ENCODE results near the gene SHROOM2. TPM values are rescaled to one million over a fixed set of nuclear protein-coding genes. Genes with fewer than 3 reads are reported as not detected.

The SHROOM2 gene
- total RNA-seq, 1 experiment from 2014 or later: 14.2 TPM

DNA sequence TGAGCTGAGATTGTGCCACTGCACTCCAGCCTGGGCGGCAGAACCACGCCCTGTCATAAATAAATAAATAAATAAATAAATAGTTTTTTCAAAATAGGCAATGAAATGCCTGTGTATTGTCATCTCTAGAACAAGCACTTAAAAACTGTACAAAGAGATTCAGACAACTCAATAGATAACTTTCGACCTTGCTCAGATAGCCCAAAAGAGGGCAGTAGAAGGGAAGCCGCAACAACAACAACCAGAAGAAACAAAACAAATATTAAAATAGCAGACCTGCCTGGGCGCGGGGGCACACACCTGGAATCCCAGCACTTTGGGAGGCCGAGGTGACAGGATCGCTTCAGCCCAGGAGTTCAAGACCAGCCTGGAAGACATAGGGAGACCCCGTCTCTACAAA, 171.5 kb downstream of the SHROOM2 start:
- no peak overlapping the region for H3K4me3 ChIP-seq (ENCODE audit: low read depth, low read length)
- Mint-ChIP-seq H3K27ac (ENCODE audit: unreplicated experiment) (no peak overlapping the region), H3K4me1 (ENCODE audit: low read depth, unreplicated experiment) (no peaks in the 10 kb centered on the region), H3K27me3 (ENCODE audit: insufficient read depth, unreplicated experiment) (no peaks in the 10 kb centered on the region), H3K4me3 (ENCODE audit: unreplicated experiment) (no peak overlapping the region), H3K36me3 (ENCODE audit: insufficient read depth, unreplicated experiment) (peaks cover 6% of the 10 kb centered on the region), H3K9me3 (ENCODE audit: unreplicated experiment) (no peaks in the 10 kb centered on the region)
- POLR2A ChIA-PET: no interaction called here
- H3K9me3 ChIP-seq: no peaks in the 10 kb centered on the region
- H3K4me1 ChIP-seq: no peaks in the 10 kb centered on the region
- H3K36me3 ChIP-seq (ENCODE audit: control insufficient read depth, insufficient read depth, low read length): no peaks in the 10 kb centered on the region
- CTCF ChIA-PET: no interaction called here
- intact Hi-C loops (cut with micrococcal nuclease; ENCODE audit: unreplicated experiment): no loop called here
- H3K27me3 ChIP-seq (replicated peaks; ENCODE audit: control insufficient read depth, insufficient read depth, low read length): no peaks in the 10 kb centered on the region
- TF ChIP-seq, protein P1, sequence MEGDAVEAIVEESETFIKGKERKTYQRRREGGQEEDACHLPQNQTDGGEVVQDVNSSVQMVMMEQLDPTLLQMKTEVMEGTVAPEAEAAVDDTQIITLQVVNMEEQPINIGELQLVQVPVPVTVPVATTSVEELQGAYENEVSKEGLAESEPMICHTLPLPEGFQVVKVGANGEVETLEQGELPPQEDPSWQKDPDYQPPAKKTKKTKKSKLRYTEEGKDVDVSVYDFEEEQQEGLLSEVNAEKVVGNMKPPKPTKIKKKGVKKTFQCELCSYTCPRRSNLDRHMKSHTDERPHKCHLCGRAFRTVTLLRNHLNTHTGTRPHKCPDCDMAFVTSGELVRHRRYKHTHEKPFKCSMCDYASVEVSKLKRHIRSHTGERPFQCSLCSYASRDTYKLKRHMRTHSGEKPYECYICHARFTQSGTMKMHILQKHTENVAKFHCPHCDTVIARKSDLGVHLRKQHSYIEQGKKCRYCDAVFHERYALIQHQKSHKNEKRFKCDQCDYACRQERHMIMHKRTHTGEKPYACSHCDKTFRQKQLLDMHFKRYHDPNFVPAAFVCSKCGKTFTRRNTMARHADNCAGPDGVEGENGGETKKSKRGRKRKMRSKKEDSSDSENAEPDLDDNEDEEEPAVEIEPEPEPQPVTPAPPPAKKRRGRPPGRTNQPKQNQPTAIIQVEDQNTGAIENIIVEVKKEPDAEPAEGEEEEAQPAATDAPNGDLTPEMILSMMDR (IDR thresholded peaks at IDR 0.05; ENCODE audit: insufficient read depth in 1 of 2, low read depth in 1 of 2, low read length in 1 of 2, severe bottlenecking in 1 of 2, unreplicated experiment in 1 of 2): no peak
- BruUV-seq (replicated peaks): no TSS peak
- no peak for DNase-seq

DNA sequence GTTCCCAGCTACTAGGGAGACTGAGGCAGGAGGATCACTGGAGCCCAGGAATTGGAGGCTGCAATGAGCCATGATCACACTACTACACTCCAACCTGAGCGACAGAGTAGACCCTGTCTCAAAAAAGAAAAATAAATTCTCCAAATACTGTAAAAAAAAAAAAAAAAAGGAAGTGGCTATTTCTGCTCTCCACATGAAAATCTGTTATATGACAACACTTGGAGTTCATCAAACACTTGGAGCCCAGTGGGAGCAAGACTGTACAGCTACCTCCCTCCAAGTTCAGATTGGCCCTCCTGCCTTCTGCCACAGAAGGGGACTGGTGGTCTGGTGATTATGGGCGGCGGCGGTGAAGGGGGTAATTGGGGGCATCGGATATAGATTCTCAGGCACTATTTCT, 172.0 kb downstream of the SHROOM2 start:
- H3K4me1 Mint-ChIP-seq (ENCODE audit: low read depth, unreplicated experiment): no peaks in the 10 kb centered on the region
- no TSS peak for BruUV-seq (replicated peaks)
- no peaks in the 10 kb centered on the region for H3K36me3 ChIP-seq (ENCODE audit: control insufficient read depth, insufficient read depth, low read length)
- no peak for DNase-seq
- no peaks in the 10 kb centered on the region for H3K27me3 Mint-ChIP-seq (ENCODE audit: insufficient read depth, unreplicated experiment)
- H3K36me3 Mint-ChIP-seq (ENCODE audit: insufficient read depth, unreplicated experiment): peaks cover 6% of the 10 kb centered on the region
- no peak overlapping the region for H3K4me3 Mint-ChIP-seq (ENCODE audit: unreplicated experiment)
- H3K4me3 ChIP-seq (ENCODE audit: low read depth, low read length): no peak overlapping the region
- ChIA-PET CTCF (no interaction called here), POLR2A (no interaction called here)
- no peak overlapping the region for H3K27ac Mint-ChIP-seq (ENCODE audit: unreplicated experiment)
- TF ChIP-seq, protein P1 (IDR thresholded peaks at IDR 0.05; ENCODE audit: insufficient read depth in 1 of 2, low read depth in 1 of 2, low read length in 1 of 2, severe bottlenecking in 1 of 2, unreplicated experiment in 1 of 2): no peak
- H3K27me3 ChIP-seq (replicated peaks; ENCODE audit: control insufficient read depth, insufficient read depth, low read length): no peaks in the 10 kb centered on the region
- no peaks in the 10 kb centered on the region for H3K9me3 ChIP-seq
- H3K4me1 ChIP-seq: no peaks in the 10 kb centered on the region
- H3K9me3 Mint-ChIP-seq (ENCODE audit: unreplicated experiment): no peaks in the 10 kb centered on the region
- intact Hi-C loops (cut with micrococcal nuclease; ENCODE audit: unreplicated experiment): no loop called here

DNA sequence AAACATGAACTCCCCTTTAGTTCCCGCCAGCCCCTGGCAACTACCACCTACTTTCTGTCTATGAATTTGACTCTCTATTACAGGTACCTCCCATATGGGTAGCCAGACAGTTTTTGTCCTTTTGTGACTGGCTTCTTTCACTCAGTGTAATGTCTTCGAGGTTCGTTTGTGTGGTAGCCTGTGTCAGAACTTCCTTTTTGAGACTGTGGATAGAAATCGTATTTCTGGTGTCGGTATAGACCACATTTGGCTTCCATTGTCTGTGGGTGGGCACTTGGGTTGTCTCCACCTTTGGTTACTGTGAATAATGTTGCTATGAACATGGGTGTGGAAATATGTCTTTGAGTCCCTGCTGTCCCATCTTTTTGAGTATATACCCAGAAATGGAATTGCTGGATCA, 175.5 kb downstream of the SHROOM2 start:
- ChIA-PET CTCF (interaction anchor here (0.7 kb wide), 1 partner anchor 27 kb away, joined by 7 read pairs; no protein-coding TSS in a partner anchor), POLR2A (no interaction called here)
- TF ChIP-seq, protein P1 (IDR thresholded peaks at IDR 0.05; ENCODE audit: insufficient read depth in 1 of 2, low read depth in 1 of 2, low read length in 1 of 2, severe bottlenecking in 1 of 2, unreplicated experiment in 1 of 2): no peak
- no peak for DNase-seq
- Mint-ChIP-seq H3K27ac (ENCODE audit: unreplicated experiment) (no peak overlapping the region), H3K4me1 (ENCODE audit: low read depth, unreplicated experiment) (no peaks in the 10 kb centered on the region), H3K27me3 (ENCODE audit: insufficient read depth, unreplicated experiment) (no peaks in the 10 kb centered on the region), H3K36me3 (ENCODE audit: insufficient read depth, unreplicated experiment) (peaks cover 6% of the 10 kb centered on the region), H3K9me3 (ENCODE audit: unreplicated experiment) (no peaks in the 10 kb centered on the region), H3K4me3 (ENCODE audit: unreplicated experiment) (no peak overlapping the region)
- BruUV-seq (replicated peaks): no TSS peak
- intact Hi-C loops (cut with micrococcal nuclease; ENCODE audit: unreplicated experiment): no loop called here
- H3K4me3 ChIP-seq (ENCODE audit: low read depth, low read length): no peak overlapping the region
- no peaks in the 10 kb centered on the region for H3K9me3 ChIP-seq
- H3K36me3 ChIP-seq (ENCODE audit: control insufficient read depth, insufficient read depth, low read length): no peaks in the 10 kb centered on the region
- H3K27me3 ChIP-seq (replicated peaks; ENCODE audit: control insufficient read depth, insufficient read depth, low read length): no peaks in the 10 kb centered on the region
- H3K4me1 ChIP-seq: no peaks in the 10 kb centered on the region
